Thoracic aorta (tissue), 2 donors: ENCODE data around the gene SCARB1. TPM values are rescaled to one million over a fixed set of nuclear protein-coding genes. Genes with fewer than 3 reads are reported as not detected.

Experiments used
- ATAC-seq: fragments of 150-250 bp; one replicate; pipeline ENCODE4 v1.8.0; 2017; ENCODE audit warnings: low read depth; ENCODE audit not compliant: insufficient number of reproducible peaks, low FRiP score
- DNase-seq: peaks from one replicate; pipeline ENCODE4 v3.0.0-alpha.2; 2020; ENCODE audit warnings: low spot score
- H3K27ac ChIP-seq, 2 donors: fragments of 200-600 bp; sonication (generic); 1 replicate in 1 of 2; 2 replicates in 1 of 2; pipeline ENCODE4 v1.5.1; 2016; ENCODE audit warnings: mild to moderate bottlenecking in 2 of 2, moderate library complexity in 2 of 2
- H3K27me3 ChIP-seq: fragments of 200-600 bp; sonication (generic); replicated peaks from 2 replicates; pipeline ENCODE4 v1.6.0; 2016; ENCODE audit warnings: mild to moderate bottlenecking; ENCODE audit not compliant: insufficient read depth
- H3K36me3 ChIP-seq: fragments of 200-600 bp; sonication (generic); one replicate; pipeline ENCODE4 v1.5.1; 2016
- H3K4me1 ChIP-seq, 2 donors: fragments of 200-600 bp; sonication (generic); 1 replicate in 1 of 2; 2 replicates in 1 of 2; pipeline versions ENCODE4 v1.5.1 to v1.6.0; 2016; ENCODE audit warnings: low read depth in 2 of 2, mild to moderate bottlenecking in 1 of 2; ENCODE audit not compliant: control insufficient read depth in 1 of 2
- H3K4me3 ChIP-seq: fragments of 200-600 bp; sonication (generic); 2 replicates; pipeline ENCODE4 v1.5.1; 2016; ENCODE audit warnings: mild to moderate bottlenecking
- H3K9me3 ChIP-seq: fragments of 200-600 bp; sonication (generic); 2 replicates; pipeline ENCODE4 v1.5.1; 2016
- total RNA-seq, 2 donors: library from RNA; depleted of rRNA; stranded (reverse); fragments of >200 nt; gene quantifications; one replicate each; pipeline versions ENCODE4 v1.1.0 to v1.2.3, GENCODE V29; 2016
- TF ChIP-seq, protein P1 (sequence below): fragments of 200-600 bp; sonication (generic); IDR thresholded peaks from one replicate; pipeline ENCODE4 v1.5.1; 2019; ENCODE audit warnings: antibody characterized with exemption

SCARB1 gene
- total RNA-seq, 2 donors from 2014 or later = 8.8 to 13.1 TPM

DNA sequence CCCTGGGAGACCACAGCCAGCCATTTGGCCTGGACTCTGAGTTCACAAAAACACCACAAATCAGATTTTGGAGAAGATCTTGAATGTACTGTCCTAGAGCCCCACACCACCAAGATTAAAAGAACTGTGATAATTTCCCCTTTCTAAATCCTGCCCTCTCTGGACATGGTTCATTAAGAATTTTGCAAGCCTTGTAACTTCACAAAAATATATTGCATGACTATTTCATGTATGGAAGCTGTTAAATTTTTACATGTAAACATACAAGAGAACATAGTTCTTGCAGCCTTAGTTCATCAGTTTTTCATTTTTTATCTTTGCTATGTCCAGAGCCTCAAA lies 97.0 kb downstream of the SCARB1 start:
- Histone ChIP-seq H3K4me3 (no peak overlapping the region), H3K27me3 (no peaks in the 10 kb centered on the region), H3K27ac (peak overlapping the region; percentile 66 to 69), H3K36me3 (no peaks in the 10 kb centered on the region), H3K9me3 (no peaks in the 10 kb centered on the region), H3K4me1 (peaks cover 22 to 56% of the 10 kb centered on the region in 2 donors)
- DNase-seq (no peak), ATAC-seq (no peak)
- TF ChIP-seq, protein P1, sequence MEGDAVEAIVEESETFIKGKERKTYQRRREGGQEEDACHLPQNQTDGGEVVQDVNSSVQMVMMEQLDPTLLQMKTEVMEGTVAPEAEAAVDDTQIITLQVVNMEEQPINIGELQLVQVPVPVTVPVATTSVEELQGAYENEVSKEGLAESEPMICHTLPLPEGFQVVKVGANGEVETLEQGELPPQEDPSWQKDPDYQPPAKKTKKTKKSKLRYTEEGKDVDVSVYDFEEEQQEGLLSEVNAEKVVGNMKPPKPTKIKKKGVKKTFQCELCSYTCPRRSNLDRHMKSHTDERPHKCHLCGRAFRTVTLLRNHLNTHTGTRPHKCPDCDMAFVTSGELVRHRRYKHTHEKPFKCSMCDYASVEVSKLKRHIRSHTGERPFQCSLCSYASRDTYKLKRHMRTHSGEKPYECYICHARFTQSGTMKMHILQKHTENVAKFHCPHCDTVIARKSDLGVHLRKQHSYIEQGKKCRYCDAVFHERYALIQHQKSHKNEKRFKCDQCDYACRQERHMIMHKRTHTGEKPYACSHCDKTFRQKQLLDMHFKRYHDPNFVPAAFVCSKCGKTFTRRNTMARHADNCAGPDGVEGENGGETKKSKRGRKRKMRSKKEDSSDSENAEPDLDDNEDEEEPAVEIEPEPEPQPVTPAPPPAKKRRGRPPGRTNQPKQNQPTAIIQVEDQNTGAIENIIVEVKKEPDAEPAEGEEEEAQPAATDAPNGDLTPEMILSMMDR = no peak

DNA sequence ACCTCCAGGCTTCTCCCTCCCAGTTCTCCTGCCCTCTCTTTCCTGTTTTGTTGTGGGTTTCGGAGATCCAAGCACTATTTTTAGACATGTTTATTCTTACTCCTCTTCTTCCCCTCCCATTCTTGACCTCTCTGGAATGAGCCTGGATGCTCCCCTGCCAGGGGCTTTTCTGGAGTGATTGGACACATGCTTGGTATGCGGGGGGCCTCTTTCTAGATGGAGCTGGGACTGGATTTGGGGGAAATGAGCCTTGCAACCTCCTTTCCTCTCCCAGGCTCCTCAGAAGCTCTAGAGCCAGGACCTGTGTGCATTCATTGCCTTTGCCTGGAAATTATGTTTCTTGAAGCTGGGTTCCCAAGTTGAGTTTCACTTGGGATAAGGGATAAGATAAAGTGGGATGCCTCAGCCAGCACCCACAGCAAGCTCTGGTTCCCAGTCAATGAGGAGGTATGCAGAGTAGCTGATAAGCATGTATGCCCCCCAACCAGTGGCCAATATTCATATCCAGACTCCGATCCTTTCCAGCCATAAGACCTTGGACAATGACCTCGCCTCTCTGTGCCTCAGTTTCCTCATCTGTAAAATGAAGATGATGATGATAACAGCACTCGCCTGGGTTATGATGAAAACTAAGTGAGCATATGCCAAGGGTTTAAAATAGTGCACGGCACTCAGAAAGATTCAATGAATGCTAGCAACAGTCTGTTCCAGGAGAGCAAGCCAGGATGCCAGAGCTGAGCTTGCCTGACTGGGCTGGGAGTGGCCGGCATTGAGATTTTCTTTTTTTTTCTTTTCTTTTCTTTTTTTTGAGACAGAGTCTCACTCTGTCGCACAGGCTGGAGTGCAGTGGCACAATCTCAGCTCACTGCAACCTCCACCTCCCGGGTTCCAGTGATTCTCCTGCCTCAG lies 97.8 kb downstream of the SCARB1 start:
- ATAC-seq = no peak
- TF ChIP-seq, protein P1 = no peak
- no peaks in the 10 kb centered on the region for H3K36me3 ChIP-seq
- no peak for DNase-seq
- H3K4me1 ChIP-seq = peaks cover 22 to 55% of the 10 kb centered on the region in 2 donors
- no peaks in the 10 kb centered on the region for H3K9me3 ChIP-seq
- peak overlapping the region; percentile 66 to 69 for H3K27ac ChIP-seq
- no peaks in the 10 kb centered on the region for H3K27me3 ChIP-seq
- no peak overlapping the region for H3K4me3 ChIP-seq

DNA sequence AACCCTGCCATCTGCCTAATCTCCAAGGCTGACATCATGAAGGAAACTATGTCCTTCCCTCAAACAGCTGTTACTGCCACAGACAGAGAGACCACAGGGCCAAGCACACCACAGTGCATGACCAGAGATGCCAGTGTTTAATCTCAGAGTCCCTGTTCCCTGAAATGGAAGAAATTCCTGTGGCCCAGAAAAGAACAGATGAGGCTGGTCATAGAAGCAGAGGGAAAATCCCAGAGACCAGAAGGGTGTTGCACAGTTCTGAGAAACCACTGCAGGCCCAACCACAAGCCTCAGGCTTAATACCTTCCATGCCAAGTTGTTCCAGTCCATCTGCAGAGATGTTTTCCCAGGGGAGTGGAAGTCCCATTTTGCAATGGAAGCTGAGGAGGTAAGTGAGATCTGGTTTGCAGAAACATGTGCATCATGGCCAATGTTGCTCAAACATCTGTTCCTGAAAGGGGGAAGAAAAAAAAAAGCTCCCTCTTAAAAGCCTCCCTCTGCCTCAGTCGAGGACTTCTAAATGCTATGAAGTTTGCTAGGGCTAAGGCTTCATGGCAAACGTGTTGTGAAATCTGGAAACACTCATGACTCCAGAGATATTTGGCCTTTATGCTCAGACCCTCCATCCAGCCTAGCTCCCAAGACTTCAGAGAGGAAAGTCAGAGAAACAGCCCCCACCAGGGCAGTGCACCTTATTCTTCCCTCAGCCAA lies 98.6 kb downstream of the SCARB1 start:
- Histone ChIP-seq H3K27ac (peak overlapping the region; percentile 66 to 69), H3K9me3 (no peaks in the 10 kb centered on the region), H3K4me3 (no peak overlapping the region), H3K4me1 (peaks cover 22 to 60% of the 10 kb centered on the region in 2 donors), H3K27me3 (no peaks in the 10 kb centered on the region), H3K36me3 (no peaks in the 10 kb centered on the region)
- peak; percentile 10 for ATAC-seq
- no peak for DNase-seq
- TF ChIP-seq, protein P1 = no peak

DNA sequence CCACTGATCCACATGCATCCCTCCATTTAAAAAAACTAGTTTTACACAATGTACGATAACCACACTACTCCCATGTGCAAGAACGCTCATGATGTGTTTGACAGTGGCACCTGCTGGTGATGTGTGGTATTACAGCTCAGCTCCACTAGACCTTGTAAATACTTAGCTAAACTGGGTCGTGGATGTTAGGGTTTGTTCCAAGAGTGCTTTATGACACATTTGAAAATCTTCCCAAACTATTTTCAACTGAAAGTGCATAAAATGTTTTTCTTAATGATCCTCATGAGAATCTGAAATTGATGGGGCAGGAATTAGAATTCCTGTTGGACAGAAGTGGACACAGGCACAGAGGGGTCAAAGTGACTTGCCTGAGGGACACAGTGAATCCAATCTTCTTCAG lies 99.2 kb downstream of the SCARB1 start:
- no peaks in the 10 kb centered on the region for H3K36me3 ChIP-seq
- no peak for DNase-seq
- ATAC-seq = no peak
- H3K4me1 ChIP-seq = peaks cover 22 to 65% of the 10 kb centered on the region in 2 donors
- H3K27ac ChIP-seq = peak overlapping the region; percentile 66 to 69
- H3K4me3 ChIP-seq = no peak overlapping the region
- no peaks in the 10 kb centered on the region for H3K27me3 ChIP-seq
- H3K9me3 ChIP-seq = no peaks in the 10 kb centered on the region
- TF ChIP-seq, protein P1 = peak; percentile 81

DNA sequence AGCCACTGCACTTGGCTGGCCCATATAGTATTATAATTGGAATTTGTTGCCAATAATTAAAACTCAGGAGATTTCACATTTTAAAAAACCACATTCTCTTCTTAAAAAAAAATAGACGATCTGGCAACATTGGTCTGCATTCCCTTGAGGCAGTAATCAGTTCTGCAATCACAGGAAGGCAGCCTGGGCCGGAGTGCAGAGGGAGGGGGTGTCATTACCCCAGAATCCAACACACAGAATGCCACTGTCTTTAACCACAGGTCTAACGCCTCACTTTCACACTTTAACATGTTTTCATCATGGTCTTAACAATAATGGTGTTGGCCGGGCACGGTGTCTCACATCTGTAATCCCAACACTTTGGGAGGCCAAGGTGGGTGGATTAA lies 100.1 kb downstream of the SCARB1 start:
- Histone ChIP-seq H3K9me3 (no peaks in the 10 kb centered on the region), H3K36me3 (no peaks in the 10 kb centered on the region), H3K27ac (peak overlapping the region in 1 of 2 donors; percentile 66), H3K4me1 (peaks cover 22 to 74% of the 10 kb centered on the region in 2 donors), H3K4me3 (no peak overlapping the region), H3K27me3 (no peaks in the 10 kb centered on the region)
- no peak for ATAC-seq
- TF ChIP-seq, protein P1 = no peak
- DNase-seq = no peak
